Adrenal gland (tissue), 5 donors: Measurements from ENCODE around the gene PLIN1.

Source experiments
- POLR2A ChIP-seq, 2 donors: fragments of 450-650 bp; IDR thresholded peaks; one replicate each; pipeline ENCODE4 v1.6.1; 2017; ENCODE audit warnings: antibody characterized with exemption in 2 of 2, mild to moderate bottlenecking in 2 of 2, moderate library complexity in 1 of 2
- TF ChIP-seq, protein P1 (sequence below), 6 experiments: fragments of 450-650 bp in 4 of 6; fragments of 200-600 bp in 2 of 6; sonication (generic) in 1 of 6; IDR thresholded peaks; 1 replicate in 5 of 6; 2 replicates in 1 of 6; pipeline versions ENCODE4 v1.5.1 to v1.8.0; 2016 to 2021; ENCODE audit warnings: antibody characterized with exemption in 6 of 6, mild to moderate bottlenecking in 2 of 6, moderate library complexity in 1 of 6
- donor health status: DM: no; HTN: no; CAD: no.

DNA sequence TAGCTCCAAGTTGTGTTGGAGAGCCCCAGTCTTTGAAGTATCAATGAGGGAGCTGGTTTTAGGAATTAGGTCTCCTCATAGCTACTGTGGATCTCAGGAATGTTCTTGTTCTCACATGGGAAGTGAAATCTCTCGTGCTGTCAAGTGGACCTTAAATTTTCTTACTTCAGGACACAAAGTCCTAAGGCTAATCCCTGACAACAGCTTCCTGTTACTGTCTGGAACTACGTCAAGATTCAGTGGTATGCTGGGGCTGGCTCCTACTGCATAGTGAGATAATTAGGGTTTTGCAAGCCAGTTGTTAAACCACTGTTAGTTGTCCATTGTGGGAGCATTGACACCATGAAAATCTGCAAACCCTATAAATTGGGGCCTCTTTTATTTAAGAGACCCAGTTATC is 49.1 kb upstream of the PLIN1 start:
- TF ChIP-seq, protein P1, sequence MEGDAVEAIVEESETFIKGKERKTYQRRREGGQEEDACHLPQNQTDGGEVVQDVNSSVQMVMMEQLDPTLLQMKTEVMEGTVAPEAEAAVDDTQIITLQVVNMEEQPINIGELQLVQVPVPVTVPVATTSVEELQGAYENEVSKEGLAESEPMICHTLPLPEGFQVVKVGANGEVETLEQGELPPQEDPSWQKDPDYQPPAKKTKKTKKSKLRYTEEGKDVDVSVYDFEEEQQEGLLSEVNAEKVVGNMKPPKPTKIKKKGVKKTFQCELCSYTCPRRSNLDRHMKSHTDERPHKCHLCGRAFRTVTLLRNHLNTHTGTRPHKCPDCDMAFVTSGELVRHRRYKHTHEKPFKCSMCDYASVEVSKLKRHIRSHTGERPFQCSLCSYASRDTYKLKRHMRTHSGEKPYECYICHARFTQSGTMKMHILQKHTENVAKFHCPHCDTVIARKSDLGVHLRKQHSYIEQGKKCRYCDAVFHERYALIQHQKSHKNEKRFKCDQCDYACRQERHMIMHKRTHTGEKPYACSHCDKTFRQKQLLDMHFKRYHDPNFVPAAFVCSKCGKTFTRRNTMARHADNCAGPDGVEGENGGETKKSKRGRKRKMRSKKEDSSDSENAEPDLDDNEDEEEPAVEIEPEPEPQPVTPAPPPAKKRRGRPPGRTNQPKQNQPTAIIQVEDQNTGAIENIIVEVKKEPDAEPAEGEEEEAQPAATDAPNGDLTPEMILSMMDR (IDR thresholded peaks at IDR 0.05): no peak
- TF ChIP-seq POLR2A (IDR thresholded peaks at IDR 0.05): no peak
